T-helper 1 cell treated with Interleukin-12 subunit alpha and Interleukin-12 subunit beta and Interleukin-4 antibody, amounts not matched to agents 30 ng/mL and 1 ng/mL, for 36 hours (primary cell): ENCODE data around the gene SERGEF. TPM values are rescaled to one million over a fixed set of nuclear protein-coding genes. Genes with fewer than 3 reads are reported as not detected.

Source experiments
- intact Hi-C: fragments of 100-400 bp; cut with micrococcal nuclease; formaldehyde crosslinking; loops from one replicate; pipeline ENCODE4 v1.15.1; 2024
- total RNA-seq: library from RNA; stranded (reverse); gene quantifications from 2 replicates; pipeline ENCODE4 v1.2.3, GENCODE V29; 2022

The SERGEF gene
- total RNA-seq, 1 donor from 2014 or later = 31.5 TPM

- intact Hi-C loops = loop anchor here (1.0 kb wide), 1 partner anchor 219 kb away; no protein-coding TSS in a partner anchor
Measured at GRCh38 chr11:17760102-17761029, 252.5 kb downstream of the SERGEF start.

- intact Hi-C loops = no loop called here
Measured at GRCh38 chr11:17755891-17756290, 257.0 kb downstream of the SERGEF start.

- intact Hi-C loops = no loop called here
Measured at GRCh38 chr11:17753641-17754040, 259.2 kb downstream of the SERGEF start.

- intact Hi-C loops = no loop called here
Measured at GRCh38 chr11:17753153-17753552, 259.7 kb downstream of the SERGEF start.

GRCh38 chr11:17752144-17752543 is 260.7 kb downstream of the SERGEF start:
- intact Hi-C loops = no loop called here

GRCh38 chr11:17751558-17751957 is 261.3 kb downstream of the SERGEF start:
- intact Hi-C loops = no loop called here

- intact Hi-C loops = no loop called here
Measured at GRCh38 chr11:17750801-17751165, 262.1 kb downstream of the SERGEF start.

- intact Hi-C loops = no loop called here
Measured at GRCh38 chr11:17750013-17750800, 262.6 kb downstream of the SERGEF start.

GRCh38 chr11:17748761-17749721 is 263.8 kb downstream of the SERGEF start:
- intact Hi-C loops = no loop called here

GRCh38 chr11:17748044-17748443 is 264.8 kb downstream of the SERGEF start:
- intact Hi-C loops = no loop called here

- intact Hi-C loops = no loop called here
Measured at GRCh38 chr11:17747131-17747955, 265.5 kb downstream of the SERGEF start.

GRCh38 chr11:17746096-17746495 is 266.8 kb downstream of the SERGEF start:
- intact Hi-C loops = no loop called here

- intact Hi-C loops = no loop called here
Measured at GRCh38 chr11:17745023-17745772, 267.6 kb downstream of the SERGEF start.

GRCh38 chr11:17744151-17744940 is 268.5 kb downstream of the SERGEF start:
- intact Hi-C loops = no loop called here

- intact Hi-C loops = no loop called here
Measured at GRCh38 chr11:17743808-17744119, 269.1 kb downstream of the SERGEF start.

GRCh38 chr11:17743026-17743807 is 269.6 kb downstream of the SERGEF start:
- intact Hi-C loops = no loop called here

- intact Hi-C loops = no loop called here
Measured at GRCh38 chr11:17742019-17742418, 270.8 kb downstream of the SERGEF start.

- intact Hi-C loops = no loop called here
Measured at GRCh38 chr11:17741487-17741886, 271.4 kb downstream of the SERGEF start.
